GM12874 (cell line): Measurements from ENCODE around the gene CACNG5.

Source experiments
- CTCF ChIP-seq: IDR thresholded peaks from 2 replicates; pipeline ENCODE4 v1.5.1; 2011; ENCODE audit warnings: low read depth, mild to moderate bottlenecking, control low read depth, low read length, moderate library complexity; ENCODE audit not compliant: insufficient read depth

CACNG5 gene

GRCh38 chr17:66833201-66833600 is 1.7 kb upstream of the CACNG5 start:
- TF ChIP-seq CTCF: no peak

DNA sequence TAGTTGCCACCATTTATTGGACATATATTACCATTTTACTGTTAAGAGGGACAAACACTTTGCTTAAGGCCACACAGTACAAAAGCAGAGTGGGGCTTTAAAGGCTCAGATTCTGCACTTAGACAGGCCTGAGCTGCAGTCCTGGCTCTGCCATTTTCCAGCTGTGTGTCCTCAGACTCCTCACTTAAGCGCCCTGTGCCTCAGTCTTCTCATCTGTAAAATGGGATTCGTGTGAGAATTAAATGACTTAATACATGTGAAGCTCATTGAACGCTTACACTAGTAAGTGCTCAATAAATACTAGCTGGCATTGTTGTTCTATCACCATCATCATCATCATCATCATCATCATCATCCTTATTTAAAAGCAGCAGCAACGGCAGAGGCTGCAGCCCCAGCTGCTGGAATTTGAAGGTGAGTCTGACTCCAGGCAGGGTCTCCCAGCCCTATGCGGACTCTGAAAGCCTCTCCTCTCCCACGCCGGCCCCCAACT is 445 bp upstream of the CACNG5 start:
- no peak for TF ChIP-seq CTCF

DNA sequence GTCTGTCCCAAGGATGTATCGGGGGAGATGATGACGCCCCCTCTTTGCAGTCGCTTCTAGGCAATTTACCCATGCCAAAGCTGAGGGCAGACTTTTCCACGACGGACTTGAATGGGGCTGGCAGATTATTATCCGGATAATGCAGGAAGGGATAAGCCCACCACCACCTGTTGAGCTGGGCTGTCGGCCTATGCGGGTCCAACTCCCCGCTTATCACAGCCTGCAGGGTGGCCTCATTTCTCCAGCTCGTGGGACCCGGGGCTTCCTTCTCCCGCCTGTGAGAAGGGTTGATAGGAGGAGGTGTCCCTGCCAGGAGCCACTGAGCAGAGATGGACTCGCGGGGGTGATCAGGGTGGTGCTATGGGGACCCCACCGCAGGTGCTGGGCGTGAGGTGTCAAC is 559 bp downstream of the CACNG5 start:
- TF ChIP-seq CTCF: no peak

DNA sequence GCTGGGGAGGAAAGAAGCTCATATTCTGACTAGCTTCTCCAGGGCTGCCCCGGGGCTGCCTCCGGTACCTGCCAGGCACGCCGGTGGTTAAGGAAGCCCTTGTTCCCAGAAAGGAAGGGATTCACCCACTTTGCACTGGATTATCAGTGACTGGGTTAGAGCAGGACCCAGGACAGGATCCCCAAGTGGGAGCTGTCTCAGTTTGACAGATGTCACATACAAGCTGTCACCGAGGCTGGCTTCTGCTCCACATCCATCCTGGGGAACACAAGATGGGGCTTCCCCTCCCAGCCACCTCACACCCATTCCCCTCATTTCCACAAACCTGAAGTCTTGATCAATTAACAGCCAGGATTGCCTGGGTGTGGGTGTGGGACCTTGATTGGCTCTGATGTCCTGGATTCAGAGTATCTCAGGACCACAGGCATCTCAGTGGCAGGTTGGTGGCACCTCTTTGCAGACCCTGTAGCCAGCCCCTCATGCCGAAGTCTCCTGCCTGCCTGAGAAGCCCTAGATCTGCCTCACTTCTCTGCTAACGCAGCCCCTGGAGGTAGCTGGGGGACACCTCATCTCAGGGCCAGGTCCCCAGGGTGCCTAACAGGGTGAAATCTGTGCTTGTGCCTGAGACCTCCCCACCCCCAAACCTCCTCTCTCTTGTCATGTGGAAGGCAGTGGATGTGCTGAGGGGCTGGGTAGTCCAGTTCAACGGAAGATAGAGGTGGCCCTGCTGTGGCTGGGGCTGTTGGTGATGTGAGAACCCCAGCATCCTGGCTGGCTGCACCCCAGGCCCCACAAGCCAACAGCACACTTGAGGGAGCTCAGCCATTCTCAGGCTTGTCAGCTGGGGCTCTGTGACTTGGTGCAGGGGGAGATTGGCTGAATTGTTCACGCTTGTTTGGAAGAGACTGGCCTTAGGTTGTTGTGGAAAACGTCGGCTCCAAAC is 1.4 kb downstream of the CACNG5 start:
- TF ChIP-seq CTCF: no peak

GRCh38 chr17:66837226-66837625 is 2.3 kb downstream of the CACNG5 start:
- no peak for TF ChIP-seq CTCF

GRCh38 chr17:66837885-66838665 is 3.2 kb downstream of the CACNG5 start:
- no peak for TF ChIP-seq CTCF

DNA sequence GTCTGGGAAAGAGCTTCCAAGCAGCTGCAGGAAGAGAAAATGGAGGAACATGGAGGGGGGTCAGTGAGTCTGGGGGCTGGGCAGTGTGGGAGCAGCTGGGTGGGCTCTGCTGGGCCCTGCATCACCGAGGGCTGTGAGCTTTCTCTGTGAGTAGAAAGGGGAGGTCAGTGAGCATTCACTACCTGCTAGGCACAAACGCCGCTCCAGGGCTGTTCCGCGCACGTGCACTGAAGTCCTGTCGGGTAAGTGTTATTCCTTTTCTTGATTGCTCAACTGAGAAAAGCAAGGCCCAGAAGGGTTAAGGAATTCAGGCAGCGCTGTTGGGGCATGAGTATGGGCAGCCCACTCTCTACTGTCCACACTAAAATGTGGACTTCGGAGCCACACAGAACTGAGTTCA is 4.7 kb downstream of the CACNG5 start:
- no peak for TF ChIP-seq CTCF
